Left lung (tissue), 14 donors: ENCODE data around the gene KLHL4. TPM values are rescaled to one million over a fixed set of nuclear protein-coding genes. Genes with fewer than 3 reads are reported as not detected.
A peak's percentile ranks its signal among the peaks of the same experiment; 100 is the strongest.
"Not testable (repeated sequence)": the region's sequence is repeated elsewhere in the genome, so short reads cannot be mapped to it uniquely, and the experiment has no call there.

Source experiments
- ATAC-seq: fragments of 200-7000 bp; cut with Tn5 transposase; one replicate; pipeline ENCODE4 v1.9.1; 2020; ENCODE audit warnings: moderate library complexity
- DNase-seq, 4 donors: peaks; one replicate each; pipeline ENCODE4 v3.0.0-alpha.2; 2013 to 2020
- H3K27ac ChIP-seq, 2 donors: fragments of 200-600 bp; sonication (generic) in 1 of 2; one replicate each; pipeline versions ENCODE4 v1.5.0 to v1.8.0; 2020 to 2021
- H3K27me3 ChIP-seq, 2 donors: fragments of 200-600 bp; sonication (generic) in 1 of 2; one replicate each; pipeline versions ENCODE4 v1.5.0 to v1.8.0; 2020 to 2021
- H3K36me3 ChIP-seq, 2 donors: fragments of 200-600 bp; sonication (generic) in 1 of 2; one replicate each; pipeline versions ENCODE4 v1.5.0 to v1.8.0; 2020 to 2021
- H3K4me1 ChIP-seq, 2 donors: fragments of 200-600 bp; one replicate each; pipeline ENCODE4 v1.8.0; 2021
- H3K4me3 ChIP-seq, 2 donors: fragments of 200-600 bp; sonication (generic) in 1 of 2; one replicate each; pipeline versions ENCODE4 v1.5.0 to v1.8.0; 2020 to 2021; ENCODE audit warnings: mild to moderate bottlenecking in 1 of 2
- H3K9me3 ChIP-seq, 2 donors: fragments of 200-600 bp; sonication (generic) in 1 of 2; one replicate each; pipeline versions ENCODE4 v1.5.0 to v1.8.0; 2020 to 2021
- intact Hi-C, 2 donors: fragments of 100-400 bp; cut with DNase I; formaldehyde crosslinking; loops; one replicate each; pipeline versions ENCODE4 v1.11.2 to v1.14.2; 2022
- long read RNA-seq, 12 donors: library from polyadenylated mRNA in 2 of 12; unstranded in 2 of 12; transcript quantifications; one replicate each; pipeline ENCODE4 v2.0.0 and lab custom pipeline, GENCODE V29; 2019 to 2026
- polyA plus RNA-seq, 6 donors: library from polyadenylated mRNA; unstranded; fragments of 120-200 nt; gene quantifications; one replicate each; pipeline ENCODE4 v1.2.1, GENCODE V29; 2013; ENCODE audit not compliant: insufficient read length in 6 of 6
- total RNA-seq, 2 donors: library from RNA; stranded (reverse); fragmentation: NEBNext Ultra II Directional; extraction: Animal tissue kit (Norgen Biotek cat#: 25700); gene quantifications; one replicate each; pipeline ENCODE4 v1.2.1, GENCODE V29; 2021
- TF ChIP-seq, protein P1 (sequence below), 2 donors: fragments of 200-600 bp; sonication (generic) in 1 of 2; IDR thresholded peaks; one replicate each; pipeline versions ENCODE4 v1.5.0 to v1.8.0; 2021; ENCODE audit warnings: antibody characterized with exemption in 2 of 2
- donor health status: DM: no; HTN: yes; CAD: no.
- donor health status: DM: no; HTN: no; CAD: no.

The KLHL4 gene
- total RNA-seq (1 to 10 TPM; 3.4 to 4.4 TPM), polyA plus RNA-seq (1 to 10 TPM; 4.4 to 6.4 (median 5.4) TPM)
- long read RNA-seq, donor 1, full-length matches to known transcripts = 1 of 1 reads
- long read RNA-seq, donor 1, partial matches to known transcripts = 0 of 1 reads
- long read RNA-seq, donor 1, other reads (novel, unspliced or antisense) = 0 of 1 reads
- long read RNA-seq, donor 2, full-length matches to known transcripts = 3 of 3 reads
- long read RNA-seq, donor 2, partial matches to known transcripts = 0 of 3 reads
- long read RNA-seq, donor 2, other reads (novel, unspliced or antisense) = 0 of 3 reads
- long read RNA-seq, donor 3, full-length matches to known transcripts = 3 of 3 reads
- long read RNA-seq, donor 3, partial matches to known transcripts = 0 of 3 reads
- long read RNA-seq, donor 3, other reads (novel, unspliced or antisense) = 0 of 3 reads
- long read RNA-seq, donor 4 = 0 reads
- long read RNA-seq, donor 5, full-length matches to known transcripts = 3 of 3 reads
- long read RNA-seq, donor 5, partial matches to known transcripts = 0 of 3 reads
- long read RNA-seq, donor 5, other reads (novel, unspliced or antisense) = 0 of 3 reads
- long read RNA-seq, donor 6, full-length matches to known transcripts = 2 of 2 reads
- long read RNA-seq, donor 6, partial matches to known transcripts = 0 of 2 reads
- long read RNA-seq, donor 6, other reads (novel, unspliced or antisense) = 0 of 2 reads
- long read RNA-seq, donor 7, full-length matches to known transcripts = 1 of 1 reads
- long read RNA-seq, donor 7, partial matches to known transcripts = 0 of 1 reads
- long read RNA-seq, donor 7, other reads (novel, unspliced or antisense) = 0 of 1 reads
- long read RNA-seq, donor 8, full-length matches to known transcripts = 2 of 2 reads
- long read RNA-seq, donor 8, partial matches to known transcripts = 0 of 2 reads
- long read RNA-seq, donor 8, other reads (novel, unspliced or antisense) = 0 of 2 reads
- long read RNA-seq, donor 9 = 0 reads
- long read RNA-seq, donor 10 = 0 reads
- long read RNA-seq, donor 11, full-length matches to known transcripts = 3 of 3 reads
- long read RNA-seq, donor 11, partial matches to known transcripts = 0 of 3 reads
- long read RNA-seq, donor 11, other reads (novel, unspliced or antisense) = 0 of 3 reads
- long read RNA-seq, donor 12, full-length matches to known transcripts = 1 of 1 reads
- long read RNA-seq, donor 12, partial matches to known transcripts = 0 of 1 reads
- long read RNA-seq, donor 12, other reads (novel, unspliced or antisense) = 0 of 1 reads

DNA sequence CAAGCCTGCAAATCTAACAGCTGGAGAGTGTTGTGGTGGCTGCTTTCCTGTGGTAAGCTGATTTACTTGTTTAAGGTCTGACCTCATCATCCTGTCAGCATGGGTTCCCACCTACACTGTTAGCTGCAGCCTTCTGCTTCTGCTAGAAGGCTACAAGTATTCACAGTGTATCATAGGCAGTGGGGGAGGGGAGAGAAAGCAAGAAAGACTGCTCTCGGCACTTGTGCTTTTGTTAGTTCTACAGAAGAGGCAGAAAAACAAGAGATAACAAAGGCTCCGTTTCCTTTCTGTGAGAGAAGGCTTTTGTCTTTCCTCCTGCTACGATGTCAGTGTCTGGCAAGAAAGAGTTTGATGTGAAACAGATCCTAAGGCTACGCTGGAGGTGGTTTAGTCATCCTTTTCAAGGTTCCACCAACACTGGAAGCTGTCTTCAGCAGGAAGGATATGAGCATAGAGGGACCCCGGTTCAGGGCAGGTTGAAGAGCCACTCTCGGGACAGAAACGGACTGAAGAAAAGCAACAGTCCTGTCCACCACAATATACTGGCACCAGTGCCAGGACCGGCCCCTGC lies at the start of gene KLHL4:
Gene KLHL4 (plus strand): TSS at position 232 of the 571 bp plus-strand sequence. CDS start 92 bp downstream, at position 324.
- DNase-seq = peak in 2 of 4 donors; percentile 11 to 32
- H3K36me3 ChIP-seq = no peaks in the 10 kb centered on the region
- H3K9me3 ChIP-seq = no peaks in the 10 kb centered on the region
- no peaks in the 10 kb centered on the region for H3K27me3 ChIP-seq
- TF ChIP-seq, protein P1, sequence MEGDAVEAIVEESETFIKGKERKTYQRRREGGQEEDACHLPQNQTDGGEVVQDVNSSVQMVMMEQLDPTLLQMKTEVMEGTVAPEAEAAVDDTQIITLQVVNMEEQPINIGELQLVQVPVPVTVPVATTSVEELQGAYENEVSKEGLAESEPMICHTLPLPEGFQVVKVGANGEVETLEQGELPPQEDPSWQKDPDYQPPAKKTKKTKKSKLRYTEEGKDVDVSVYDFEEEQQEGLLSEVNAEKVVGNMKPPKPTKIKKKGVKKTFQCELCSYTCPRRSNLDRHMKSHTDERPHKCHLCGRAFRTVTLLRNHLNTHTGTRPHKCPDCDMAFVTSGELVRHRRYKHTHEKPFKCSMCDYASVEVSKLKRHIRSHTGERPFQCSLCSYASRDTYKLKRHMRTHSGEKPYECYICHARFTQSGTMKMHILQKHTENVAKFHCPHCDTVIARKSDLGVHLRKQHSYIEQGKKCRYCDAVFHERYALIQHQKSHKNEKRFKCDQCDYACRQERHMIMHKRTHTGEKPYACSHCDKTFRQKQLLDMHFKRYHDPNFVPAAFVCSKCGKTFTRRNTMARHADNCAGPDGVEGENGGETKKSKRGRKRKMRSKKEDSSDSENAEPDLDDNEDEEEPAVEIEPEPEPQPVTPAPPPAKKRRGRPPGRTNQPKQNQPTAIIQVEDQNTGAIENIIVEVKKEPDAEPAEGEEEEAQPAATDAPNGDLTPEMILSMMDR (IDR thresholded peaks at IDR 0.05) = no peak
- intact Hi-C loops = no loop called here
- peak within 1 kb of the TSS in 1 of 2 donors; percentile 4 for H3K4me3 ChIP-seq
- no peaks in the 10 kb centered on the region for H3K4me1 ChIP-seq
- peak within 1 kb of the TSS in 1 of 2 donors; percentile 45 for H3K27ac ChIP-seq
- peak; percentile 73 for ATAC-seq

- Histone ChIP-seq H3K27ac (no peak overlapping the region), H3K4me3 (no peak overlapping the region), H3K36me3 (no peaks in the 10 kb centered on the region), H3K9me3 (no peaks in the 10 kb centered on the region), H3K4me1 (no peaks in the 10 kb centered on the region), H3K27me3 (no peaks in the 10 kb centered on the region)
- intact Hi-C loops = no loop called here
- ATAC-seq (no peak), DNase-seq (no peak)
- TF ChIP-seq, protein P1 (IDR thresholded peaks at IDR 0.05) = no peak
Measured at GRCh38 chrX:87468941-87469340, 48.7 kb upstream of the KLHL4 start.

DNA sequence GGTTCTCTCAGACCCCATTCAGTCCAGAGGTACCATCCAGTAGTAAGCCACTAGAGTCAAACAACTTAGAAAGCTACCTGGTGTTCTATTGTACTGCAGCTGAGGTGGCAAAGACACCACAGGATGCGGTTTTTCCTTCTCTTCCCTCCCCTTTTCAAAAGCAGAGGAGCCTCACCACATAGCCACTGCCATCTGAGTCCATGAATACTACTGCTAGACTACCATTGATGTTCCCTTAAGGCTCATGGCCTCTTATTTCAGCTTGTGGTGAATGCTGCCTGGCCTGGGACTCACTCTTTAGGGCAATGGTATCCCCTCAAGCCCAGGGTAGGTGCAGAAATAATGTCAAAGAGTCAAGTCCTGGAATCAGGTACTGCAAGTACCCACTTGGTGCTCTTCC lies 41.8 kb upstream of the KLHL4 start:
- intact Hi-C loops = no loop called here
- Histone ChIP-seq H3K4me1 (no peaks in the 10 kb centered on the region), H3K9me3 (no peaks in the 10 kb centered on the region), H3K36me3 (no peaks in the 10 kb centered on the region), H3K27ac (no peak overlapping the region), H3K4me3 (no peak overlapping the region), H3K27me3 (no peaks in the 10 kb centered on the region)
- no peak for DNase-seq
- ATAC-seq = no peak
- TF ChIP-seq, protein P1 (IDR thresholded peaks at IDR 0.05) = no peak

GRCh38 chrX:87478703-87479102 lies 38.9 kb upstream of the KLHL4 start:
- H3K36me3 ChIP-seq, H3K9me3 ChIP-seq, intact Hi-C loops, H3K27ac ChIP-seq, ATAC-seq, DNase-seq, H3K4me3 ChIP-seq, H3K4me1 ChIP-seq, H3K27me3 ChIP-seq: not testable (repeated sequence)

DNA sequence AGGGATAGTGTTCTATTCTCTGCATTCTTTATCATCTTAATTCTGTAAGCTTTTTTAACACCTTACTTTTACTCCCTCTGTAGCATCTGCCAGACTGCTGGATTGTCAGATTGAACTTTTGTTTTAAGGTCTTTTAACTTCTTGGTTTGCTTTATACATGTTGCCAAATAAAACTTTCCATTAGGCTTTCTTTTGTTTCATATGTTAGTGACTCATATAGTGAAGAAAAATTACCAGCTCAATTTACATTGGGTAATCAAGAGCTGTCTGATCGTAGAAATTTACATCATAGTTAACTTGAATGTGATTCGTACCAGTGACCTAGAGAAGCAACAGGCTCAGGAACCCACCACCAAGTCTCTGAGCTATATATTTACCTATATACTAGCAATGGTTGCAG lies 28.5 kb upstream of the KLHL4 start:
- Histone ChIP-seq H3K9me3 (no peaks in the 10 kb centered on the region), H3K4me3 (no peak overlapping the region), H3K27ac (no peak overlapping the region), H3K4me1 (no peaks in the 10 kb centered on the region), H3K36me3 (no peaks in the 10 kb centered on the region), H3K27me3 (no peaks in the 10 kb centered on the region)
- DNase-seq (no peak), ATAC-seq (no peak)
- intact Hi-C loops = no loop called here
- TF ChIP-seq, protein P1 (IDR thresholded peaks at IDR 0.05) = no peak
